Non-pigmented ciliary epithelial cell (primary cell): ENCODE measurements around the gene AZU1.

Experiments used
- DNase-seq: peaks from one replicate; pipeline ENCODE4 v3.0.0-alpha.2; 2010; ENCODE audit warnings: low read depth

The AZU1 gene

GRCh38 chr19:855566-856120 is 28.0 kb downstream of the AZU1 start:
- DNase-seq: no peak

GRCh38 chr19:858284-858683 is 30.6 kb downstream of the AZU1 start:
- no peak for DNase-seq

GRCh38 chr19:858868-859843 is 31.5 kb downstream of the AZU1 start, which contains the start of gene CFD:
CFD (plus strand) TSS chr19:859664; CDS start chr19:859690, 26 bp downstream.
- DNase-seq: no peak

- no peak for DNase-seq
Measured at GRCh38 chr19:861141-861755, 33.6 kb downstream of the AZU1 start.

- DNase-seq: no peak
Measured at GRCh38 chr19:861756-862580, 34.3 kb downstream of the AZU1 start.

- DNase-seq: no peak
Measured at GRCh38 chr19:862581-863314, 35.1 kb downstream of the AZU1 start.

- DNase-seq: no peak
Measured at GRCh38 chr19:863315-863620, 35.6 kb downstream of the AZU1 start.

- no peak for DNase-seq
Measured at GRCh38 chr19:866769-867300, 39.2 kb downstream of the AZU1 start.

GRCh38 chr19:867301-867793 is 39.7 kb downstream of the AZU1 start:
- no peak for DNase-seq

GRCh38 chr19:867855-868457 is 40.3 kb downstream of the AZU1 start:
- DNase-seq: no peak

GRCh38 chr19:868458-869244 is 41.0 kb downstream of the AZU1 start:
- no peak for DNase-seq

GRCh38 chr19:869245-870177 is 41.9 kb downstream of the AZU1 start:
- peak; percentile 73 for DNase-seq

- no peak for DNase-seq
Measured at GRCh38 chr19:870314-870713, 42.7 kb downstream of the AZU1 start.

- no peak for DNase-seq
Measured at GRCh38 chr19:870963-871401, 43.3 kb downstream of the AZU1 start.

GRCh38 chr19:871446-872265 is 44.0 kb downstream of the AZU1 start:
- DNase-seq: no peak

GRCh38 chr19:872266-872951 is 44.8 kb downstream of the AZU1 start:
- DNase-seq: no peak

- DNase-seq: no peak
Measured at GRCh38 chr19:873084-873483, 45.4 kb downstream of the AZU1 start.
